Astrocyte (in vitro differentiated cells and primary cell): Measurements from ENCODE around the gene SAE1. TPM values are rescaled to one million over a fixed set of nuclear protein-coding genes. Genes with fewer than 3 reads are reported as not detected.
A peak's percentile ranks its signal among the peaks of the same experiment; 100 is the strongest.

ENCODE experiments used
- DNase-seq: peaks from one replicate; pipeline ENCODE4 v3.0.0-alpha.2; 2010; ENCODE audit warnings: low read depth
- FAIRE-seq: peaks from 2 replicates; lab custom pipeline; 2011; peaks lifted over from hg19 to GRCh38; lab: Jason Lieb, UNC
- H2AFZ ChIP-seq: 2 replicates; pipeline ENCODE4 v1.6.0; 2012; ENCODE audit warnings: low read depth, low read length, inconsistent platforms
- H3K27ac ChIP-seq: 2 replicates; pipeline ENCODE4 v1.5.1; 2011; ENCODE audit warnings: low read depth, low read length, inconsistent platforms
- H3K27me3 ChIP-seq: 2 replicates; pipeline ENCODE4 v1.6.0; 2011; ENCODE audit warnings: low read length, inconsistent platforms; ENCODE audit not compliant: insufficient read depth
- H3K36me3 ChIP-seq: 2 replicates; pipeline ENCODE4 v1.5.1; 2011; ENCODE audit warnings: low read length, inconsistent platforms; ENCODE audit not compliant: insufficient read depth
- H3K4me1 ChIP-seq: 2 replicates; pipeline ENCODE4 v1.5.1; 2011; ENCODE audit warnings: low read length, inconsistent platforms; ENCODE audit not compliant: insufficient read depth
- H3K4me2 ChIP-seq: 2 replicates; pipeline ENCODE4 v1.6.0; 2012; ENCODE audit warnings: low read length, inconsistent platforms
- H3K4me3 ChIP-seq: 2 replicates; pipeline ENCODE4 v1.5.1; 2011; ENCODE audit warnings: low read depth, mild to moderate bottlenecking, low read length, inconsistent platforms; ENCODE audit not compliant: insufficient read depth
- H3K79me2 ChIP-seq: 2 replicates; pipeline ENCODE4 v1.6.0; 2012; ENCODE audit warnings: mild to moderate bottlenecking, low read length, inconsistent platforms; ENCODE audit not compliant: insufficient read depth
- H3K9ac ChIP-seq: 2 replicates; pipeline ENCODE4 v1.6.0; 2012; ENCODE audit warnings: mild to moderate bottlenecking, low read length, inconsistent platforms
- H3K9me3 ChIP-seq: 2 replicates; pipeline ENCODE4 v1.5.1; 2012; ENCODE audit warnings: low read depth, mild to moderate bottlenecking, low read length, inconsistent platforms; ENCODE audit not compliant: insufficient read depth
- H4K20me1 ChIP-seq: 2 replicates; pipeline ENCODE4 v1.6.0; 2012; ENCODE audit warnings: low read length, inconsistent platforms; ENCODE audit not compliant: insufficient read depth
- H3K27ac Mint-ChIP-seq: one replicate; pipeline ENCODE4 v1.8.0; 2021; ENCODE audit warnings: mild to moderate bottlenecking, mixed read lengths; ENCODE audit not compliant: unreplicated experiment
- H3K27me3 Mint-ChIP-seq: one replicate; pipeline ENCODE4 v1.8.0; 2021; ENCODE audit warnings: low read depth, mixed read lengths; ENCODE audit not compliant: unreplicated experiment
- H3K36me3 Mint-ChIP-seq: one replicate; pipeline ENCODE4 v1.8.0; 2021; ENCODE audit warnings: low read depth, mixed read lengths; ENCODE audit not compliant: unreplicated experiment
- H3K4me1 Mint-ChIP-seq: one replicate; pipeline ENCODE4 v1.8.0; 2021; ENCODE audit warnings: low read depth, mixed read lengths; ENCODE audit not compliant: unreplicated experiment
- H3K4me3 Mint-ChIP-seq: one replicate; pipeline ENCODE4 v1.8.0; 2021; ENCODE audit warnings: mild to moderate bottlenecking, moderate library complexity, mixed read lengths; ENCODE audit not compliant: unreplicated experiment
- H3K9me3 Mint-ChIP-seq: one replicate; pipeline ENCODE4 v1.8.0; 2021; ENCODE audit warnings: mild to moderate bottlenecking, mixed read lengths; ENCODE audit not compliant: unreplicated experiment
- CTCF ChIP-seq: IDR thresholded peaks from 2 replicates; pipeline ENCODE4 v1.5.1; 2011; ENCODE audit warnings: low read depth, mild to moderate bottlenecking, inconsistent platforms, low read length, moderate library complexity; ENCODE audit not compliant: insufficient read depth
- EZH2 ChIP-seq: IDR thresholded peaks from 2 replicates; pipeline ENCODE4 v1.6.1; 2012; ENCODE audit warnings: mild to moderate bottlenecking, low read length, inconsistent platforms; ENCODE audit not compliant: insufficient read depth
- total RNA-seq: library from RNA; stranded (reverse); gene quantifications from 2 replicates; pipeline ENCODE4 v1.2.1, GENCODE V29; 2021

Gene SAE1
- total RNA-seq, 1 donor from 2014 or later = 133 TPM

DNA sequence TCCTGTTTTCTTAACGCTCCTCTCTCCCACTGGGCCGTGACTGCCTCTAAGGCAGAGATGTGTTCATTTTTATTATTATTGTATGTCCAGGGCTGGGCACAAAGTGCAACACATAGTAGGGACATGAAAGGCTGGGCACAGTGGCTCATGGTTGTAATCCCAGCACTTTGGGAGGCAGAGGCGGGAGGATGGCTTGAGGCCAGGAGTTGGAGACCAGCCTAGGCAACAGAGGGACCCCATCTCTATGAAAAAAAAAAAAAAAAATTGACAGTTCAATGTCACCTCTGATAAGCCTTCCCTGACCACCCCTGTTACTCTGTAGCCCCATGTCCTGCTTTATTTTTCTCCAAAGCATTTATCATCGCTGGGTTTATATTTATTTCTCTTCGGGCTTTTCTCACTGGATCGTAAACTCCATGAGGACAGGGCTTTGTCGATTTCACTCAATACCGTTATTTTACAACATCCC, 481 bp upstream of the SAE1 start:
- Histone ChIP-seq H3K27me3 (no peaks in the 10 kb centered on the region), H3K9me3 (no peaks in the 10 kb centered on the region), H3K36me3 (peaks cover 5% of the 10 kb centered on the region), H2AFZ (peak overlapping the region; percentile 32), H3K4me2 (peak overlapping the region; percentile 95), H3K79me2 (peaks cover 45% of the 10 kb centered on the region), H3K4me3 (no peak overlapping the region), H3K4me1 (peaks cover 15% of the 10 kb centered on the region), H4K20me1 (peaks cover 40% of the 10 kb centered on the region), H3K9ac (no peak overlapping the region), H3K27ac (peak overlapping the region; percentile 91)
- Mint-ChIP-seq H3K4me3 (peak overlapping the region; percentile 100), H3K9me3 (peaks cover 6% of the 10 kb centered on the region), H3K27me3 (no peaks in the 10 kb centered on the region), H3K4me1 (peaks cover 18% of the 10 kb centered on the region), H3K27ac (peak overlapping the region; percentile 98), H3K36me3 (peaks cover 4% of the 10 kb centered on the region)
- no peak for FAIRE-seq
- TF ChIP-seq CTCF = no peak
- TF ChIP-seq EZH2 = no peak
- no peak for DNase-seq

DNA sequence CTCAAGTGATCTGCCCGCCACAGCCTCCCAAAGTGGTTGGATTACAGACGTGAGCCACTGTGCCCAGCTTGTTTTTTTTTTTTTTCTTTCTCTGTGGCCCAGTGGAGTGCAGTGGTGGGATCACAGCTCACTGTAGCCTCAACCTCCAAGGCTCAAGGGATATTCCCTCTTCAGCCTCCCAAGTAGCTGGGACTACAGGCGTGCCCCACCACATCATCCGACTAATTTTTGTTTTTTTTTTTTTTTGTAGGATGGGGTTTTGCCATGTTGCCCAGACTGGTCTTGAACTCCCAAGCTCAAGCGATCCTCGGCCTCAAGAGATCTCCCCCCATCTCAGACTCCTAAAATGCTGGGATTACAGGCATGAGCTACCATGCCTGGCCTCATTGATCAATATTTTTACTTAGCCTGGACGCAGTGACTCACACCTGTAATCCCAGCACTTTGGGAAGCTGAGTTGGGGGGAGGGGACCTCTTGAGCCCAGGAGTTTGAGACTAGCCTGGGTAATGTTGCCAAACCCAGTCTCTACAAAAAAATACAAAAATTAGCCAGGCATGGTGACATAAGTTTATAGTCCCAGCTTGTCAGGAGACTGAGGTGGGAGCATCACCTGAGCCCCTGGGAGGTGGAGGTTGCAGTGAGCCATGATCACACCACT, 1.7 kb downstream of the SAE1 start:
- peak overlapping the region; percentile 100 for H3K4me3 Mint-ChIP-seq
- peaks cover 21% of the 10 kb centered on the region for H3K4me1 Mint-ChIP-seq
- peaks cover 6% of the 10 kb centered on the region for H3K9me3 Mint-ChIP-seq
- Histone ChIP-seq H3K27me3 (no peaks in the 10 kb centered on the region), H4K20me1 (peaks cover 60% of the 10 kb centered on the region), H3K4me3 (peak overlapping the region; percentile 94), H3K9me3 (no peaks in the 10 kb centered on the region), H2AFZ (no peak overlapping the region), H3K79me2 (peaks cover 66% of the 10 kb centered on the region), H3K36me3 (peaks cover 5% of the 10 kb centered on the region), H3K9ac (peak overlapping the region; percentile 97), H3K4me2 (peak overlapping the region; percentile 95), H3K27ac (no peak overlapping the region), H3K4me1 (peaks cover 19% of the 10 kb centered on the region)
- FAIRE-seq (no peak), DNase-seq (no peak)
- peaks cover 4% of the 10 kb centered on the region for H3K36me3 Mint-ChIP-seq
- peak overlapping the region; percentile 98 for H3K27ac Mint-ChIP-seq
- H3K27me3 Mint-ChIP-seq = no peaks in the 10 kb centered on the region
- TF ChIP-seq CTCF (no peak), EZH2 (no peak)

- Histone ChIP-seq H3K4me3 (no peak overlapping the region), H3K9me3 (no peaks in the 10 kb centered on the region), H3K4me2 (peak overlapping the region; percentile 95), H3K27me3 (no peaks in the 10 kb centered on the region), H2AFZ (no peak overlapping the region), H3K4me1 (peaks cover 19% of the 10 kb centered on the region), H3K27ac (no peak overlapping the region), H4K20me1 (peaks cover 65% of the 10 kb centered on the region), H3K9ac (peak overlapping the region; percentile 18), H3K36me3 (peaks cover 5% of the 10 kb centered on the region), H3K79me2 (peaks cover 74% of the 10 kb centered on the region)
- Mint-ChIP-seq H3K27ac (no peak overlapping the region), H3K9me3 (peaks cover 6% of the 10 kb centered on the region), H3K36me3 (peaks cover 4% of the 10 kb centered on the region), H3K4me3 (peak overlapping the region; percentile 64), H3K27me3 (no peaks in the 10 kb centered on the region), H3K4me1 (peaks cover 21% of the 10 kb centered on the region)
- DNase-seq (no peak), FAIRE-seq (no peak)
- TF ChIP-seq CTCF = no peak
- TF ChIP-seq EZH2 = no peak
Measured at GRCh38 chr19:47133021-47133471, 2.4 kb downstream of the SAE1 start.
